NCI-H510A treated with DMSO at 0.1 percent for 48 hours (cell line): ENCODE measurements around the gene FOXJ3.

Experiments
- DNase-seq: peaks from one replicate; lab custom pipeline; 2025; lab: John Stamatoyannopoulos, UW

The FOXJ3 gene

GRCh38 chr1:42334240-42335049 lies 590 bp downstream of the FOXJ3 start:
- DNase-seq: no peak

GRCh38 chr1:42333662-42334239 lies 1.3 kb downstream of the FOXJ3 start:
- DNase-seq: no peak

- DNase-seq: no peak
Measured at GRCh38 chr1:42332877-42333276, 2.2 kb downstream of the FOXJ3 start.

GRCh38 chr1:42330215-42330614 lies 4.8 kb downstream of the FOXJ3 start:
- no peak for DNase-seq

- no peak for DNase-seq
Measured at GRCh38 chr1:42328916-42329496, 6.0 kb downstream of the FOXJ3 start.

GRCh38 chr1:42328047-42328625 lies 6.9 kb downstream of the FOXJ3 start:
- no peak for DNase-seq

- no peak for DNase-seq
Measured at GRCh38 chr1:42325014-42325402, 10.0 kb downstream of the FOXJ3 start.

- no peak for DNase-seq
Measured at GRCh38 chr1:42324398-42325013, 10.5 kb downstream of the FOXJ3 start.

GRCh38 chr1:42323551-42323950 lies 11.5 kb downstream of the FOXJ3 start:
- no peak for DNase-seq

GRCh38 chr1:42322577-42322976 lies 12.5 kb downstream of the FOXJ3 start:
- DNase-seq: no peak

- no peak for DNase-seq
Measured at GRCh38 chr1:42321731-42322130, 13.3 kb downstream of the FOXJ3 start.

- DNase-seq: no peak
Measured at GRCh38 chr1:42320708-42321107, 14.3 kb downstream of the FOXJ3 start.

GRCh38 chr1:42319871-42320484 lies 15.1 kb downstream of the FOXJ3 start:
- DNase-seq: peak; percentile 16

- DNase-seq: no peak
Measured at GRCh38 chr1:42319128-42319851, 15.7 kb downstream of the FOXJ3 start.

GRCh38 chr1:42318601-42319000 lies 16.4 kb downstream of the FOXJ3 start:
- no peak for DNase-seq

GRCh38 chr1:42317308-42317707 lies 17.7 kb downstream of the FOXJ3 start:
- DNase-seq: no peak

- DNase-seq: no peak
Measured at GRCh38 chr1:42316292-42316691, 18.7 kb downstream of the FOXJ3 start.

GRCh38 chr1:42315500-42315899 lies 19.5 kb downstream of the FOXJ3 start:
- DNase-seq: no peak

GRCh38 chr1:42313970-42314369 lies 21.1 kb downstream of the FOXJ3 start:
- DNase-seq: no peak

- DNase-seq: no peak
Measured at GRCh38 chr1:42312576-42313212, 22.3 kb downstream of the FOXJ3 start.

- DNase-seq: no peak
Measured at GRCh38 chr1:42311897-42312296, 23.1 kb downstream of the FOXJ3 start.
